Measurements from ENCODE around the gene DNAJB13. TPM values are rescaled to one million over a fixed set of nuclear protein-coding genes. Genes with fewer than 3 reads are reported as not detected.

Gene DNAJB13
- polyA plus RNA-seq, 1 donor, result 0.44 TPM

- no peak for DNase-seq
Observed at GRCh38 chr11:74000307-74001133, 49.7 kb downstream of the DNAJB13 start.

- DNase-seq, result no peak
Observed at GRCh38 chr11:74001822-74002286, 51.0 kb downstream of the DNAJB13 start.

- DNase-seq, result no peak
Observed at GRCh38 chr11:74002832-74003231, 52.0 kb downstream of the DNAJB13 start.

GRCh38 chr11:74004046-74004695 is 53.3 kb downstream of the DNAJB13 start:
- DNase-seq, result no peak

GRCh38 chr11:74004759-74005615 is 54.2 kb downstream of the DNAJB13 start:
- no peak for DNase-seq

- no peak for DNase-seq
Observed at GRCh38 chr11:74005721-74006517, 55.1 kb downstream of the DNAJB13 start.

- no peak for DNase-seq
Observed at GRCh38 chr11:74006743-74007304, 56.0 kb downstream of the DNAJB13 start.

- no peak for DNase-seq
Observed at GRCh38 chr11:74007691-74008372, 57.0 kb downstream of the DNAJB13 start.

GRCh38 chr11:74008373-74009229 is 57.8 kb downstream of the DNAJB13 start, which contains the start of gene UCP3:
Gene UCP3 (minus strand): TSS chr11:74009085. CDS start chr11:74007042, 2,043 bp downstream.
- DNase-seq, result no peak

- DNase-seq, result no peak
Observed at GRCh38 chr11:74009230-74009547, 58.4 kb downstream of the DNAJB13 start.

GRCh38 chr11:74009675-74010305 is 59.0 kb downstream of the DNAJB13 start:
- DNase-seq, result no peak

- DNase-seq, result no peak
Observed at GRCh38 chr11:74010306-74011300, 59.8 kb downstream of the DNAJB13 start.

- DNase-seq, result no peak
Observed at GRCh38 chr11:74011360-74012073, 60.7 kb downstream of the DNAJB13 start.

GRCh38 chr11:74012074-74012809 is 61.4 kb downstream of the DNAJB13 start:
- DNase-seq, result no peak

- DNase-seq, result no peak
Observed at GRCh38 chr11:74013141-74013540, 62.3 kb downstream of the DNAJB13 start.

- DNase-seq, result no peak
Observed at GRCh38 chr11:74014880-74015279, 64.1 kb downstream of the DNAJB13 start.

Data from hindlimb muscle (tissue), 1 donor.